Endothelial cell of hepatic sinusoid (primary cell): ENCODE data around the gene CASTOR1.

Experiments
- in situ Hi-C: cut with HindIII; loops from 2 replicates; pipeline ENCODE4 v1.10.0; 2017; ENCODE audit warnings: low sequenced_read_pairs

CASTOR1 gene

GRCh38 chr22:30248484-30248883 lies 40.8 kb downstream of the CASTOR1 start:
- in situ Hi-C loops = loop anchor here (10.0 kb wide), 1 partner anchor 64 kb away; no protein-coding TSS in a partner anchor

GRCh38 chr22:30247974-30248373 lies 41.3 kb downstream of the CASTOR1 start:
- in situ Hi-C loops = loop anchor here (10.0 kb wide), 1 partner anchor 63 kb away; no protein-coding TSS in a partner anchor

GRCh38 chr22:30247561-30247960 lies 41.7 kb downstream of the CASTOR1 start:
- in situ Hi-C loops = loop anchor here (10.0 kb wide), 1 partner anchor 63 kb away; no protein-coding TSS in a partner anchor

GRCh38 chr22:30246814-30247376 lies 42.4 kb downstream of the CASTOR1 start:
- in situ Hi-C loops = loop anchor here (10.0 kb wide), 1 partner anchor 62 kb away; no protein-coding TSS in a partner anchor

- in situ Hi-C loops = loop anchor here (10.0 kb wide), 1 partner anchor 61 kb away; no protein-coding TSS in a partner anchor
Observed at GRCh38 chr22:30245985-30246813, 43.1 kb downstream of the CASTOR1 start, which contains the start of gene LIF. TSS of gene LIF (minus strand) at chr22:30246759. CDS start at chr22:30246695, 64 bp downstream.

GRCh38 chr22:30245181-30245984 lies 43.9 kb downstream of the CASTOR1 start:
- in situ Hi-C loops = loop anchor here (10.0 kb wide), 1 partner anchor 61 kb away; no protein-coding TSS in a partner anchor

- in situ Hi-C loops = loop anchor here (5.0 to 10.0 kb wide), 2 partner anchors 60 to 107 kb away; no protein-coding TSS in a partner anchor
Observed at GRCh38 chr22:30244641-30245040, 44.7 kb downstream of the CASTOR1 start.

GRCh38 chr22:30244066-30244465 lies 45.2 kb downstream of the CASTOR1 start:
- in situ Hi-C loops = loop anchor here (5.0 to 10.0 kb wide), 2 partner anchors 59 to 107 kb away; no protein-coding TSS in a partner anchor

GRCh38 chr22:30243661-30244060 lies 45.6 kb downstream of the CASTOR1 start:
- in situ Hi-C loops = loop anchor here (5.0 to 10.0 kb wide), 2 partner anchors 59 to 106 kb away; no protein-coding TSS in a partner anchor

GRCh38 chr22:30241576-30242371 lies 47.5 kb downstream of the CASTOR1 start:
- in situ Hi-C loops = loop anchor here (5.0 to 10.0 kb wide), 2 partner anchors 57 to 104 kb away; no protein-coding TSS in a partner anchor

- in situ Hi-C loops = loop anchor here (5.0 to 10.0 kb wide), 2 partner anchors 56 to 103 kb away; no protein-coding TSS in a partner anchor
Observed at GRCh38 chr22:30240541-30241417, 48.5 kb downstream of the CASTOR1 start.

GRCh38 chr22:30239488-30240405 lies 49.6 kb downstream of the CASTOR1 start:
- in situ Hi-C loops = loop anchor here (5.0 to 10.0 kb wide), 2 partner anchors 55 to 102 kb away; no protein-coding TSS in a partner anchor

GRCh38 chr22:30238661-30239487 lies 50.4 kb downstream of the CASTOR1 start:
- in situ Hi-C loops = no loop called here

- in situ Hi-C loops = no loop called here
Observed at GRCh38 chr22:30238136-30238535, 51.2 kb downstream of the CASTOR1 start.

- in situ Hi-C loops = no loop called here
Observed at GRCh38 chr22:30236875-30237274, 52.4 kb downstream of the CASTOR1 start.

- in situ Hi-C loops = no loop called here
Observed at GRCh38 chr22:30235687-30236170, 53.6 kb downstream of the CASTOR1 start.
